HepG2 (cell line): ENCODE results near the gene PDK2. TPM values are rescaled to one million over a fixed set of nuclear protein-coding genes. Genes with fewer than 3 reads are reported as not detected.
A peak's percentile ranks its signal among the peaks of the same experiment; 100 is the strongest.

Experiments
- ASH2L ChIP-seq: fragments of 300-600, 200-600 bp; sonication (generic); IDR thresholded peaks from 2 replicates; pipeline ENCODE4 v1.7.0; 2017; ENCODE audit warnings: low read depth, mild to moderate bottlenecking, moderate library complexity, mixed read lengths, low read length; ENCODE audit not compliant: insufficient read length
- GABPB1 ChIP-seq: IDR thresholded peaks from 2 replicates; pipeline ENCODE4 v1.6.1; 2016; ENCODE audit warnings: mild to moderate bottlenecking, missing genetic modification reagents, moderate library complexity, missing compliant biosample characterization
- HMGXB3 ChIP-seq: sonication (generic); formaldehyde crosslinking; IDR thresholded peaks from 2 replicates; pipeline ENCODE4 v1.4.0; 2020; ENCODE audit warnings: missing genetic modification reagents, borderline replicate concordance
- HOXA9 ChIP-seq: sonication (generic); formaldehyde crosslinking; IDR thresholded peaks from 2 replicates; pipeline ENCODE4 v1.8.1; 2022; ENCODE audit warnings: missing genetic modification reagents, mild to moderate bottlenecking, moderate library complexity, borderline replicate concordance
- KDM1A ChIP-seq: IDR thresholded peaks from 2 replicates; pipeline ENCODE4 v1.6.1; 2016; ENCODE audit warnings: missing compliant biosample characterization
- KDM5B ChIP-seq: sonication (generic); formaldehyde crosslinking; IDR thresholded peaks from 2 replicates; pipeline ENCODE4 v1.4.0; 2020; ENCODE audit warnings: missing genetic modification reagents, mild to moderate bottlenecking, borderline replicate concordance
- MAFF ChIP-seq: IDR thresholded peaks from 2 replicates; pipeline ENCODE4 v1.6.1; 2011; ENCODE audit warnings: low read depth, low read length, improper control_type of control experiment
- MATR3 ChIP-seq: sonication (generic); formaldehyde crosslinking; IDR thresholded peaks from 2 replicates; pipeline ENCODE4 v1.4.0; 2020; ENCODE audit warnings: missing genetic modification reagents
- NR2C2 ChIP-seq: sonication (generic); formaldehyde crosslinking; IDR thresholded peaks from 2 replicates; pipeline ENCODE4 v1.4.0; 2020; ENCODE audit warnings: missing genetic modification reagents, mild to moderate bottlenecking, moderate library complexity, borderline replicate concordance
- PHF20 ChIP-seq: sonication (generic); formaldehyde crosslinking; IDR thresholded peaks from 2 replicates; pipeline ENCODE4 v1.5.0; 2020; ENCODE audit warnings: mild to moderate bottlenecking, missing genetic modification reagents
- POLR2AphosphoS5 ChIP-seq: IDR thresholded peaks from 2 replicates; pipeline ENCODE4 v1.6.1; 2012; ENCODE audit warnings: low read depth, low read length
- PPARG ChIP-seq: conservative IDR thresholded peaks from 2 replicates; pipeline ENCODE4 v1.6.1; 2016; ENCODE audit warnings: missing biosample characterization, missing genetic modification reagents
- PRMT3 ChIP-seq: sonication (generic); formaldehyde crosslinking; IDR thresholded peaks from 2 replicates; pipeline ENCODE4 v1.8.1; 2022; ENCODE audit warnings: low read depth, mild to moderate bottlenecking, moderate library complexity, missing genetic modification reagents, borderline replicate concordance
- TFDP2 ChIP-seq: sonication (generic); formaldehyde crosslinking; IDR thresholded peaks from 2 replicates; pipeline ENCODE4 v1.4.0; 2020; ENCODE audit warnings: missing genetic modification reagents
- ZBTB8A ChIP-seq: sonication (generic); formaldehyde crosslinking; IDR thresholded peaks from 2 replicates; pipeline ENCODE4 v1.4.0; 2020; ENCODE audit warnings: mild to moderate bottlenecking, low read depth, missing genetic modification reagents, borderline replicate concordance
- ZNF224 ChIP-seq: sonication (generic); formaldehyde crosslinking; IDR thresholded peaks from 2 replicates; pipeline ENCODE4 v1.5.0; 2020; ENCODE audit warnings: mild to moderate bottlenecking, missing genetic modification reagents
- ZNF24 ChIP-seq: fragments of 450-650 bp; IDR thresholded peaks from 2 replicates; pipeline ENCODE4 v1.6.1; 2017; ENCODE audit warnings: antibody characterized with exemption, mild to moderate bottlenecking
- ZNF33B ChIP-seq: sonication (generic); formaldehyde crosslinking; IDR thresholded peaks from 2 replicates; pipeline ENCODE4 v1.5.1; 2020; ENCODE audit warnings: mild to moderate bottlenecking, missing genetic modification reagents
- ZNF460 ChIP-seq: sonication (generic); formaldehyde crosslinking; IDR thresholded peaks from 2 replicates; pipeline ENCODE4 v1.5.1; 2020; ENCODE audit warnings: missing genetic modification reagents, mild to moderate bottlenecking, borderline replicate concordance
- ZNF678 ChIP-seq: sonication (generic); formaldehyde crosslinking; IDR thresholded peaks from 2 replicates; pipeline ENCODE4 v1.4.0; 2020; ENCODE audit warnings: mild to moderate bottlenecking, missing genetic modification reagents
- ZNF703 ChIP-seq: sonication (generic); formaldehyde crosslinking; IDR thresholded peaks from 2 replicates; pipeline ENCODE4 v1.5.1; 2020; ENCODE audit warnings: missing genetic modification reagents, mild to moderate bottlenecking, moderate library complexity, borderline replicate concordance
- ZNF792 ChIP-seq: IDR thresholded peaks from 2 replicates; pipeline ENCODE4 v1.6.1; 2016
- polyA plus RNA-seq, 8 experiments: library from polyadenylated mRNA; depleted of rRNA in 3 of 8; stranded (reverse) in 7 of 8; unstranded in 1 of 8; fragments of >200 nt; fragmentation: Illumina TruSeq in 4 of 8; extraction: Trizol in 4 of 8; gene quantifications; 2 replicates each; pipeline versions ENCODE4 v1.2.1 to v1.2.3, GENCODE V29; 2011 to 2016; ENCODE audit warnings: low read depth in 4 of 8, missing spikeins in 1 of 8, mixed read lengths in 1 of 8; ENCODE audit not compliant: insufficient read depth in 1 of 8
- total RNA-seq, 5 experiments: library from RNA; depleted of rRNA; stranded (reverse); fragments of >200 nt; fragmentation: Illumina TruSeq; extraction: Trizol; gene quantifications; 2 replicates each; pipeline ENCODE4 v1.2.3, GENCODE V29; 2016; ENCODE audit warnings: low read depth in 1 of 5
- TF ChIP-seq, protein P1 (sequence below): sonication (generic); formaldehyde crosslinking; IDR thresholded peaks from 2 replicates; pipeline ENCODE4 v1.8.0; 2022; ENCODE audit warnings: mild to moderate bottlenecking, missing genetic modification reagents, moderate library complexity
- TF ChIP-seq, protein P2 (sequence below): sonication (generic); formaldehyde crosslinking; IDR thresholded peaks from 2 replicates; pipeline ENCODE4 v1.5.0; 2020; ENCODE audit warnings: mild to moderate bottlenecking, low read depth, missing genetic modification reagents, borderline replicate concordance

PDK2 gene
- total and polyA plus RNA-seq, 2 of the 13 experiments (the other 11 are each of a cell fraction or from before 2014, with no cell fraction given), result 18.5 to 59.7 TPM

DNA sequence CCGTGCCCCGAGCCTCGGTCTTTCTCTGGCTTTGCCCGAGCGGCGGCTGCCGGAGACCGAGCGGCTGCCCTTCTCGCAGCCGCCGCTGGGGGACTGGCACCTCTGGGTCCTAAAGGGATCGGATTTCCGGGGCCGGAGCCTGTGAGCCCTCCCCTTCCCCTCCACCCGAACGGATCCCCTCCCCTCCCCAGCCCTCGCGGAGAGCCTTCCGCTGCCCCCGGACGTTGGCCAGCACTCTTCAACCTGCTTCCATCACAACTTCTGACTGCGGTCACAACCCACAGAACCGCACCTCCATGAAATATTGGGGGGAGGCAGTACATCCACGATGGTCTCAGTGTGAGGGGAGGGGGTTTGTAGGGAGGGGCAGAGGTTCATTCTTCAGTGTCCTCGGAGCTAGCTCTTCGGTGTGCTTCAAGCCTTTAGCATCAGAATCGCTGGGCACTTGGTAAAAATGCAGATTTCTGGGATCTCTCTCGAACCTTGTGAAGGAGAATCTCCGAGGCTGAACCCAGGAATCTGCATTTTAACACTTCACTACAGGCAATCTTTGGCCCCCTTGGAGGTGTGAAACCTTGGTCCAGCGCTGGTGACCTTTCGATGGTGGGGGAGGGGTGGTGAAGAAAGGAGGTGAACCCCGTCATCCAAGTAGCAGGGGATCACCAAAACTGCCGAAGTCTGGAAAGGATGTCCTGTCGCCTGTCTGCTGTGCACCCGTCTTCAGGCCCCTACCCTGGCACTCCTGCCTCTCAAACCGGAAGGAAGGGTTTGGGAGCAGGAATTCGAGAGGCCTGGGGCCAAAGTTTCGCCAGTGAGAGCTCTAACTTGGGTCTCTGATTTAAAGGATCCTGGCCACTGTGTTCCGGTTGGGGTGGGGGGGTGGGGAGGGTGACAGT, 56.1 kb downstream of the PDK2 start (continued):
- TF ChIP-seq PRMT3 (CRISPR knock-in tag) (no peak), MAFF (no peak), ASH2L (peak; percentile 41), PHF20 (peak; percentile 35; the same call in 1 of the 2 replicates), ZNF224 (no peak), ZNF460 (no peak), ZNF792 (CRISPR knock-in tag) (0 out of 2 replicates have a peak, but pooled peaks have one; percentile 27), ZBTB8A (CRISPR knock-in tag) (no peak), KDM5B (CRISPR knock-in tag) (no peak), HMGXB3 (CRISPR knock-in tag) (no peak), POLR2AphosphoS5 (no peak), ZNF678 (CRISPR knock-in tag) (peak; percentile 15; the same call in 1 of the 2 replicates), KDM1A (peak; percentile 50), MATR3 (CRISPR knock-in tag) (no peak), HOXA9 (no peak), GABPB1 (CRISPR knock-in tag) (peak; percentile 79), PPARG (no peak), ZNF24 (no peak), ZNF33B (CRISPR knock-in tag) (no peak), TFDP2 (CRISPR knock-in tag) (0 out of 2 replicates have a peak, but pooled peaks have one; percentile 33), ZNF703 (CRISPR knock-in tag) (no peak), NR2C2 (CRISPR knock-in tag) (peak; percentile 17; the same call in 1 of the 2 replicates)
- TF ChIP-seq, protein P1, sequence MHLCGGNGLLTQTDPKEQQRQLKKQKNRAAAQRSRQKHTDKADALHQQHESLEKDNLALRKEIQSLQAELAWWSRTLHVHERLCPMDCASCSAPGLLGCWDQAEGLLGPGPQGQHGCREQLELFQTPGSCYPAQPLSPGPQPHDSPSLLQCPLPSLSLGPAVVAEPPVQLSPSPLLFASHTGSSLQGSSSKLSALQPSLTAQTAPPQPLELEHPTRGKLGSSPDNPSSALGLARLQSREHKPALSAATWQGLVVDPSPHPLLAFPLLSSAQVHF (CRISPR knock-in tag), result no peak
- TF ChIP-seq, protein P2, sequence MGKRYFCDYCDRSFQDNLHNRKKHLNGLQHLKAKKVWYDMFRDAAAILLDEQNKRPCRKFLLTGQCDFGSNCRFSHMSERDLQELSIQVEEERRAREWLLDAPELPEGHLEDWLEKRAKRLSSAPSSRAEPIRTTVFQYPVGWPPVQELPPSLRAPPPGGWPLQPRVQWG (CRISPR knock-in tag), result no peak
